ENCODE measurements around the gene HRC. TPM values are rescaled to one million over a fixed set of nuclear protein-coding genes. Genes with fewer than 3 reads are reported as not detected.

Gene HRC, protein sequence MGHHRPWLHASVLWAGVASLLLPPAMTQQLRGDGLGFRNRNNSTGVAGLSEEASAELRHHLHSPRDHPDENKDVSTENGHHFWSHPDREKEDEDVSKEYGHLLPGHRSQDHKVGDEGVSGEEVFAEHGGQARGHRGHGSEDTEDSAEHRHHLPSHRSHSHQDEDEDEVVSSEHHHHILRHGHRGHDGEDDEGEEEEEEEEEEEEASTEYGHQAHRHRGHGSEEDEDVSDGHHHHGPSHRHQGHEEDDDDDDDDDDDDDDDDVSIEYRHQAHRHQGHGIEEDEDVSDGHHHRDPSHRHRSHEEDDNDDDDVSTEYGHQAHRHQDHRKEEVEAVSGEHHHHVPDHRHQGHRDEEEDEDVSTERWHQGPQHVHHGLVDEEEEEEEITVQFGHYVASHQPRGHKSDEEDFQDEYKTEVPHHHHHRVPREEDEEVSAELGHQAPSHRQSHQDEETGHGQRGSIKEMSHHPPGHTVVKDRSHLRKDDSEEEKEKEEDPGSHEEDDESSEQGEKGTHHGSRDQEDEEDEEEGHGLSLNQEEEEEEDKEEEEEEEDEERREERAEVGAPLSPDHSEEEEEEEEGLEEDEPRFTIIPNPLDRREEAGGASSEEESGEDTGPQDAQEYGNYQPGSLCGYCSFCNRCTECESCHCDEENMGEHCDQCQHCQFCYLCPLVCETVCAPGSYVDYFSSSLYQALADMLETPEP
- total RNA-seq (2014; rRNA removed; shearing (Covaris generic)), result not detected in 2 replicates

DNA sequence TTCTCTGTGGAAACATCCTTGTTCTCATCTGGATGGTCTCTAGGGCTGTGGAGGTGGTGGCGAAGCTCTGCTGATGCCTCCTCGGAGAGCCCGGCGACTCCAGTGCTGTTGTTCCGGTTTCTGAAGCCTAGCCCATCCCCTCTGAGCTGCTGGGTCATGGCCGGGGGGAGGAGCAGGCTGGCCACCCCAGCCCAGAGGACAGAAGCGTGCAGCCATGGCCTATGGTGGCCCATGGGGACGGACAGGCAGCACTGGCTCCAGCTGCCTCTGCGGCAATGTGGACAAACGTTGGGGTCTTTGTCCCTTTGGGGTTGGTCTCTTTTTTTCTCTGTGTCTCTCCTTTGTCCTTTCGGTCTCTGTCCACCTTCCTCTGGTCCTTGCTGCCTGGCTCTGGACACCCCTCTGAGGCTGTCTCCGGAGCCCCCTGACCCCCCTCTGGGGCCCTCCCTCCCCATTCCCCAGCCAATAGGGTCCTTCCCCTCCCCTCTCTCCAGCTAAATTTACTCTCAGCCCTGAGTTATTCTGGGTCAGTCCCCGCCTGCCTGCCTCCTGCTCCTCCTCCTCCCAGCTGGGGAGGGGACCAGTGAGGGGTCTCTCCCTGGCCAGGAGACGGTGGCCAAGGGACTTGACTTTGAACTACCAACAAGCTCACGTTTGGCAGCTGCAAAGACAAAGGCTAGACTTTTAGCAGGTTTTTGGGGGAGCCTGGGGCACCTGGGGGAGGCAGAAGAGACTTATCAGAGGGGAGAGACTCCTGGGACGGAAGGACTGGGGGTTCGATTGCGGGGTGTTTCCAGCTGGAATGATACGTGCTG, at the start of gene HRC:
Gene HRC, minus strand, starts transcription at position 392 of the 815 bp plus-strand sequence. Its CDS starts 159 bp downstream, at position 233.

DNA sequence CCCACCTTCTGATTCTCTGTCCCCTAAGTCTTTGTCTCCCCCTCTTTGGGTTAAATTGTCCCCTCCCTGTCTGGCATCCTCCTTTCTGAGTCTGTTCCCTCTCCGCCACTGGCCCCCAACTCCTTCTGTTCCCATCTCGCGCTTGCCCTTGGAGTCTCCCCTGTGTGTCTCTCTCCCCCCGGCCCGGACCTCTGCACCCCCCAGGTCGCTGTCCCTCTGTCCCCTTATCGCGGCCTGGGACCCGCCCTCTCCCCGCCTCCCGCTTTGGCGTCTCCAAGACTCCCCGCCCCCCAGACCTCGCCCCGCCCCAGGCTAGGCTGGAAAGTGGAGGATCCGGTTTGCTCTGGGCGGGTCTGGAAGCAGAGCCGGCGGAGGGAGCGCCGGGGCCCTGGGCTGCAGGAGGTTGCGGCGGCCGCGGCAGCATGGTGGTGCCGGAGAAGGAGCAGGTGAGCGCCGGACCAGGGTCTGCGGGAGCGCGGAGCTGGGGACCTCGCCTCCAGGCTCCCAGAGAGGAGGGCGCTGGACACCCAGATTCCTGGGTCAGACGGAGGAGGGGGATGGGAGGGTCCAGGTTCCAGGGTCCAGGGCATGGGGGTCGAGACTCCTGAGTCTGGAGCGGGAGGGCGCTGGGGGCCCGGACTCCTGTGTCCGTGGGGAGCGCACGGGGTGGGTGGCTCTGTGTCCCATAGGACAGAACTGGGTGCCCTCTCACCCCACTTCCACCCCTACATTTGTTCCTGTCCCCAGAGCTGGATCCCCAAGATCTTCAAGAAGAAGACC, 2.4 kb upstream of the HRC start, which contains the start of gene TRPM4:
Gene TRPM4, plus strand, starts transcription at position 348 of the 780 bp plus-strand sequence. Its CDS starts 75 bp downstream, at position 423.

DNA sequence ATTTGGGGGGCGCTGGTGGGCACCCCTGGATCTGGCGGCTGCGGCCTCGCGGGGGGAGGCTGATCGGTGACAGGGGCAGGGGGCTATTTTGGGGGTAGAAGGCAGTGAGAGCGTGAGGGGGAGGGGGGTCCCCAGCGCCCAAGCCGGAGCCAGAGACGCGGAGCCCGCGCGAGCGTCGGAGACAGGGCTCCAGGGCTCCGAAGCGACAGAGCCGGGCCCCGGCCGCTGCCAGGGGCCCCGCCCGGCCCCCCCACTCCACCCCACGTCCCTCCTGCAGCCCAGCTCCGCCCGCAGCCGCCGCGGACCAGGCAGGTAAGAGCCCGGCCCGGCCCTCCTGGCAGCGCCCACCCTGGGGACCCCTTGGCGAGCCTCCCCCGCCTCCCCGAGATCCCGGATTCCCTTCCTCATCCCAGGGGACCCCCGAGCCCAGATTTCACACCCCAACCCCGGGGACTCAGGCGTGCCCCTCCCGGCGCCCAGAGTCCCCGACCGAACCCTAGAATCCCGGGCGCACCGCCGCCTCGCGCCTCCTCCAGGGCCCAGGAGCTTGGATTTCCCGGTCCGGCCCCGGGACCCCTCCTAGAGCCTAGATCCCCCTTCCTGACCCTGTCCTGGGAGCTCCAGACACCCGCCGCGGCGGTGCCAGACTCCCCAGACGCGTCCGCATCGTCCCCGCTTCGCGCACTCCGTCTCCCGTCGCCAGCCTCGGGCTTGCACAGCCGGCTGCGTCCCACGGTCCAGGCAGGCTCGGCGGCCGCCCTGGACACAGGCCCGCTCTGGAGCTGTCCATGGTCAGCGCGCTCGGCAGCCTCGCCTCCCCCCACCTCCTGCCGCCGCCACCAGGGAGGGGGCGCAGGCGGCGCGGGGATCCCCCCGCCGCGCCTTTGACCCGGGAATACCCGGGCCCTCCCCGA, 35.5 kb downstream of the HRC start, which contains the start of gene PPFIA3:
Gene PPFIA3, plus strand, starts transcription at position 134 of the 914 bp plus-strand sequence. CDS start 8,330 bp downstream, outside the sequence.

DNA sequence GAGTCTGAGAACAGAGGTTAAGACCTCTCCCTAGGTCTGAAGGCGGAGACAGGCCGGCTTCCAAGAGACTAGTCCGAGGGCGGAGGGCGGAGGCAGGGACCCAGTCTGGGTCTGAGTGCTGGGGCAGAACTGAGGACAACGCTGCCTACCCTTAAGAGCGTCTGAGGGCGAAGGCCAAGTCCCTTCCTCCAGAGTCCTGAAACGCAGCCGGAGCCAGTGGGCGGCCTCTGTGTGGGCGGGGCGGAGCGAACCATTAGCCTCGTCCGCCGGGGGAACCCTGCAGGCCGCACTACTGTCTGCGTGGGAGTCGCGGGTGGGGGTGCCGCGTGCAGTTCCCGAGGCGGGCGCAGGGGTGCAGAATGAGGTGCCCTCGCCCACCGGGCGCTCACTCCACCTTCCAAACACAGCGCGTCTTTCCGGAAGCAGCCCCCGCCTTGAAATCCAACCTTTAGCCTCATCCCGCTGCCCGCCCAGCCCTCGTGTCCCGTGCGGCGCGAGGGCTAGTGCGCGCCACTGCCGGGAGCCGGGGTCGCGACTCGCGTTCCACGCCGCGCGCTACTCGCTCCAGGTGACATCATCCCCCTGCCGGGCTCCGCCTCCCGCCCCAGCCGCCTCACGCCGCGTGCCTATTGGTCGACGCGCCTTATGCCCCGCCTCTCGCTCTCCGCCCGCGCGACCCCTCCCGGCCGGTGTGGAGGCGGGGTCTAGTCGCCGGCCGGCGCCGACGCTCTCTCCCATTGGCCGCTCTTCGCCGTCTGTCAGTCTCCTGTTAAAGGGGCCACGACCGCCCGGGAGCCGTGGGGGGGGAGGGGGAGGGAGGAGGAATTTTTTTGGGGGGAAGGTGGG, 36.4 kb downstream of the HRC start, which contains the start of gene C19orf73:
Gene C19orf73, minus strand, starts transcription at position 579 of the 846 bp plus-strand sequence. Its CDS starts 121 bp downstream, at position 458.

GRCh38 chr19:49113762-49114629, 41.2 kb downstream of the HRC start, which contains the start of gene LIN7B:
Gene LIN7B, plus strand, starts transcription at chr19:49114370. Its CDS starts 35 bp downstream, at chr19:49114405.

Other genes starting within 250 kb of the HRC start
- not detected in 2 replicates for gene DHDH, start 221.7 kb downstream of the HRC start, total RNA-seq (2014; rRNA removed; shearing (Covaris generic))
- gene BAX, start 200.5 kb downstream of the HRC start, total RNA-seq (2014; rRNA removed; shearing (Covaris generic)), result 72.4 and 87.3 TPM in 2 replicates
- 1,177 and 1,345 TPM in 2 replicates for gene FTL, start 190.1 kb downstream of the HRC start, total RNA-seq (2014; rRNA removed; shearing (Covaris generic))
- gene GYS1, start 162.1 kb downstream of the HRC start, total RNA-seq (2014; rRNA removed; shearing (Covaris generic)), result 34.0 and 35.2 TPM in 2 replicates
- 568 and 573 TPM in 2 replicates for gene RUVBL2, start 161.5 kb downstream of the HRC start, total RNA-seq (2014; rRNA removed; shearing (Covaris generic))
- 1.3 TPM in 1 of 2 replicates, not detected in the other for gene LHB, start 138.3 kb downstream of the HRC start, total RNA-seq (2014; rRNA removed; shearing (Covaris generic))
- gene CGB3, start 131.1 kb downstream of the HRC start, total RNA-seq (2014; rRNA removed; shearing (Covaris generic)), result not detected in 2 replicates
- not detected in 2 replicates for gene CGB2, start 123.5 kb downstream of the HRC start, total RNA-seq (2014; rRNA removed; shearing (Covaris generic))
- not detected in 2 replicates for gene CGB1, start 118.5 kb downstream of the HRC start, total RNA-seq (2014; rRNA removed; shearing (Covaris generic))
- gene CGB5, start 111.5 kb downstream of the HRC start, total RNA-seq (2014; rRNA removed; shearing (Covaris generic)), result not detected in 2 replicates
- gene CGB8, start 106.3 kb downstream of the HRC start, total RNA-seq (2014; rRNA removed; shearing (Covaris generic)), result not detected in 2 replicates
- gene CGB7, start 97.6 kb downstream of the HRC start, total RNA-seq (2014; rRNA removed; shearing (Covaris generic)), result not detected in 2 replicates
- gene NTF4, start 90.6 kb downstream of the HRC start, total RNA-seq (2014; rRNA removed; shearing (Covaris generic)), result 0.40 TPM in 1 of 2 replicates, not detected in the other
- not detected in 2 replicates for gene KCNA7, start 82.7 kb downstream of the HRC start, total RNA-seq (2014; rRNA removed; shearing (Covaris generic))
- gene SNRNP70, start 69.9 kb downstream of the HRC start, total RNA-seq (2014; rRNA removed; shearing (Covaris generic)), result 344 and 371 TPM in 2 replicates
- gene LIN7B, start 41.0 kb downstream of the HRC start, total RNA-seq (2014; rRNA removed; shearing (Covaris generic)), result 8.1 and 9.5 TPM in 2 replicates
- gene C19orf73, start 36.3 kb downstream of the HRC start, total RNA-seq (2014; rRNA removed; shearing (Covaris generic)), result 2.2 and 4.1 TPM in 2 replicates
- gene PPFIA3, start 35.9 kb downstream of the HRC start, total RNA-seq (2014; rRNA removed; shearing (Covaris generic)), result 17.6 and 25.5 TPM in 2 replicates
- gene TRPM4, start 2.4 kb upstream of the HRC start, total RNA-seq (2014; rRNA removed; shearing (Covaris generic)), result 14.0 and 14.4 TPM in 2 replicates
- 0.11 TPM in 1 of 2 replicates, not detected in the other for gene SLC6A16, start 169.8 kb upstream of the HRC start, total RNA-seq (2014; rRNA removed; shearing (Covaris generic))
- gene CD37, start 180.0 kb upstream of the HRC start, total RNA-seq (2014; rRNA removed; shearing (Covaris generic)), result not detected in 2 replicates
- gene TEAD2, start 207.0 kb upstream of the HRC start, total RNA-seq (2014; rRNA removed; shearing (Covaris generic)), result 14.5 and 14.9 TPM in 2 replicates
- 0.30 and 0.48 TPM in 2 replicates for gene DKKL1, start 208.5 kb upstream of the HRC start, total RNA-seq (2014; rRNA removed; shearing (Covaris generic))
- 0.79 and 1.0 TPM in 2 replicates for gene KASH5, start 232.9 kb upstream of the HRC start, total RNA-seq (2014; rRNA removed; shearing (Covaris generic))